GM19023 (cell line): ENCODE measurements around the gene SPON1.
"Not testable (repeated sequence)": the region's sequence is repeated elsewhere in the genome, so short reads cannot be mapped to it uniquely, and the experiment has no call there.

ENCODE experiments used
- ATAC-seq: cut with Tn5 transposase; IDR thresholded peaks from one replicate; pipeline ENCODE4 v1.9.1; 2021; ENCODE audit warnings: mild to moderate bottlenecking, moderate library complexity; ENCODE audit not compliant: unreplicated experiment

Gene SPON1

DNA sequence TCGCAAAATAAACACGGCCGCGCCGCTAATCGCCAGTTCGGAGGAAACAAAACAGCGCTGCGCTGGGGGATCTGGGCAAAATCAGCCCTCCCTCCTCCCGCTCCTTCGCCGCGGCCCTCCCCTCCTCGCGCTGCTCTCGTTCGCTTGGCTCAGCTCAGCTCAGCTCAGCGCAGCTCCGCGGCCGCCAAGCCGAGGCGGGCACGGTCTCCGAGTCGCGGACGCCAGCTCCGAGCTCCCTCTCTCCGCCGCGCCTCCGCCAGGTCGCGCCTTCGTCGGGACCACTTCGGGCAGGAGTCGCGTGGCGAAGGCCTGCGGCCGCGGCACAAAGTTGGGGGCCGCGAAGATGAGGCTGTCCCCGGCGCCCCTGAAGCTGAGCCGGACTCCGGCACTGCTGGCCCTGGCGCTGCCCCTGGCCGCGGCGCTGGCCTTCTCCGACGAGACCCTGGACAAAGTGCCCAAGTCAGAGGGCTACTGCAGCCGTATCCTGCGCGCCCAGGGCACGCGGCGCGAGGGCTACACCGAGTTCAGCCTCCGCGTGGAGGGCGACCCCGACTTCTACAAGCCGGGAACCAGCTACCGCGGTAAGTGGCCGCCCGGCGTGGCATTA lies at the start of gene SPON1:
Gene SPON1, plus strand, starts transcription at position 162 of the 607 bp plus-strand sequence. Its CDS starts 182 bp downstream, at position 344.
- no peak for ATAC-seq

DNA sequence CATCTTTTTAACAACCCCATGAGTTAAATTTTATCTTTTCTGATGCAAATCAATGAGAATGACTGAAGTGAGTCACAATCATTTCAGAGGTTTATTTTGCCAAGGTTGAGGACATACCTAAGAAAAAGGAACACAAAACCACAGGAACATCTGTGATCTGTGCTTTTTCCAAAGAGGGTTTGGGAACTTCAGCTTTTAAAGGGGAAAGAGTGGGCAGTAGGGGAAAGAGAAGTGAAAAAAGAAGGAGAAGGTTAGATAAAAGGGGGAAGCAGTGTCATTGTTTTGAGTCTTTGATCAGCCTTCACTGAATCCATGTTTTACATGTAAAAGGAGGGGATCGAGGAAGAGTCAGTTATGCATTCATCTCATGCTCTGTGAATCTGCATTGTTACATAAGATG lies 45.3 kb upstream of the SPON1 start:
- ATAC-seq: no peak

DNA sequence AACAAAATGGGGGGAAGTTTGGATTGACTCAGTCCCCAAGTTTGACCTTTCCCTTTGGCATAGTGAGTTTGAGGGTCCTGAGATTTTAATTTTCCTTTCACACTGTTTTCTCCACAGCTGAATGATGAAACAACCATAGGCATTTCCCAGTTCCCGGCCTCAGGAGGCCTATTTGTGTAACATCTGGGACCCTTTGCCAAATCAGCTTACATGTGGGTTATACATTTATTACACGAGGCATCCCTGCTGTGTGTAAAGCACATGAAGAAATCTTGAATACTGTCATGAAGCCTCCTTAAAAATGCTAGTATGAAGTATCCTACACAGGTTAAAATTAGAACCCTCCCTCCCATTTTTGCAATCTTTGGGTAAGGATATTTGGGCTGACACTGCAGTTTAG lies 44.6 kb upstream of the SPON1 start:
- ATAC-seq: no peak

DNA sequence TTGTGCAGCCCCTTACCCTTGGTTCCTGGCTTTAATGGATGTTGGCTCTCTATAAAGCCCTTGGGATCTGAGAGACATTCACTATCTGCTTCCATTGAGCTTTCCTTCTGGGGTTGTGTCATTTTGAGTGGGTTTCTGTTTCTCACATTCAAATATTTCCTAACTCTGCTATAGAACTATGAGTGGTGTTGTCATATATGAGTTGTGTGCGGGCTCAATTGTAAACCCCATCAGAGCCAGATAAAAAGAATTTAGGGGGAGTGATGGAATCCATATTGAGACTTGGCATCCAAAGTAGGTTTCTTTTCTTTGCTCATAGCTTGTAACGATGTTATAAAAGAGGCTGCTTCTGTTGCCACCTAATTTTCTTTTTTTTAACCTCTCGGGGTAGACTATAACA lies 41.8 kb upstream of the SPON1 start:
- ATAC-seq: no peak

DNA sequence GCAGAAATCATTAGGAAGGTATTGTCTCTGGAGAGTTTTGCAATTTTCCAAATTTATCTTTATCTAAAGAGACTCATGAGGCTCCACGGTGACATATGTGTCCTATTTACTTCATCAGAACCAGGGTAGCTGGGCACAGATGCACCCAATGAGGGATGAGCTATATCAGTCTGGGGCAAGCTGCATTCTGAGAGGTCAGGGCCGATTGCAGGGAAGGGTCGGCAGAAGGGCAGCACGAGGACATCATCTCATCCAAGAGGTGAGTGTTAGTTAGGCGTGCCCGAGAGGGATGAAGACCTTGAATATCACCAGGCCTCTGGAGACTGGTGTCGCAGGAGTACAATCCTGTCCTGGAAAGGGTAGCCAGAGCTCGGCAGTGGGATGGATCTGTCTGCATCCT lies 41.0 kb upstream of the SPON1 start:
- ATAC-seq: no peak

DNA sequence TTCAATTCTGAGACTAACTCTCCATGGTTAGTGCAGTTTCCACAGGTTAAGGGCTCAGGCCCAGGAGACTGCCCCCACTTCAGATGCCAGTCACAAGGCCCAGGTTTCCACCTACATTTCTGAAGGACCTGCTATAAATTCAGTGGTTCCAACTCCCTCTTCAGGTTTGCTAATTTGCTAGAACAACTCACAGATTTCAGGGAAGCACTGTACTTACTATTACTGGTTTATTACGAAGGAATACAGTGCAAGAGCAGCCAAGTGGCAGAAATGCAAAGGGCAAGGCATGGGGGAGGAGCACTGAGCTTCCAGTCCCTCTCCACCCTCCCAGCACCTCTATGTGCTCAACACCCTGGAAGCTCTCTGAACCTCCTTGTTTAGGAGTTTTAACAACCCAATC lies 39.3 kb upstream of the SPON1 start:
- no peak for ATAC-seq

DNA sequence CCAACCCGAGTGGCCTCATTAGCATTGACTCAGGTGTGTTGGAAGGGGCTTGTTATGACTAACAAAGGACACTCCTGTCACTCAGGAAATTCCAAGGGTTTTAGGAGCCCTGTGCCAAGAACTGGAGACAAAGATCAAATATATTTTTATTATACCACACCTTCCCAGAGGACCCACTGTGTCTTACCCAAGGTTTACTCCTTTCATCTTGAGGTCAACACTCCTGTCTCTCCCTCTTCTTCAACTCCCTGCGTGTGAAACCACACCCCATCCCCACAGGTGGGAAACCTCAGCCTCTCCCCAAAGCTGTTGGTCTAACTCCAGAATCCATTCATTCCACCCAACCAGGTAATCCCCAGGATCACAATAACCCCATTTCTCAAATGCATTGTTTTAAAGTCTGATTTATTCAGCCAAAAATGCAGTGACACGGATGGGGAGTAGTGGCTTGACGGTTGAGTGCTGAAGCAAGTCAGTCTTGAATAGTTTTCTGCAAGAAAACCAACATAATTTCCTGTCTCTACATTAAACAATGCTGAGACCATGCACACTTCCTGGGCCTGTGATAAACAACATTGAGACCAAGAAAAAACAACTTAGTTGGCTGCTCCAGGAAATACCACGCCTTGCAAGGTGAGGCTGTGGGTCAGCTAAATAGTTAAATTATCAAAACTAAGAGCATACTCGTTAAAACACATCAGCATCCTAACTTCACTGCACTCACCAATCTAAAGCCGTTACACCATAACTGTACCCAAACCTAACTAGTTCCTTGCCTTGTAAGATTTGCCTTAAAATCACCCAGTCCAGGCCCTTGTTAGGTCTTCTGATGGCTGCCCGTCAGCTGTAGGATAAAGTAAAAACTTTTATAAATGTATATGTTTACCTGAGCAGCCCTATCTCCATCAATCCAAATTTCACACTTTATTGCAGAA lies 38.5 kb upstream of the SPON1 start:
- no peak for ATAC-seq

DNA sequence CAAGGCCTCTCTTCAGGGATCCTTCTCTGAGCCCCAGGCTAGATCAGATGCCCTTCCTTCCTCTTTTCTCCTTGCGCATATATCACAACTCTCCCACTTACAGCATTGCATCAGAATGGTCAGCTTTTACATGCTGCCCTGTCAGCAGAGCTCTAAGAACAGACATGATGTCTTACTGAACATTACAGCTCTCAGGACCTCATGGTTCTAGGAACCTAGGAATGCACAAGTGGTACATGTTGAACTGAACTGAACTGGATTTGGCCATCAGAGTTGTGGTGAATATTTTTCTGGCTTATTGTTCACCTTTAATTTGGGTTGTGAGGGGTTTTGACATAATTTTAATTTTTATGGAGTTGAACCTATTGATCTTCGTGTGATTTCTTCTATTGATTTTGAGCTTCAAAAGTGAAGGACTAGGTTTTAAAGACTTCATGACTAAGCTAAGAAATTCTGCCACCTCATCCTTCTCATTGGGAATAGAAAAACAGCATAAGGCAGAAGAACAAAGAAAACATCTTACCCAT lies 37.7 kb upstream of the SPON1 start:
- ATAC-seq: no peak

DNA sequence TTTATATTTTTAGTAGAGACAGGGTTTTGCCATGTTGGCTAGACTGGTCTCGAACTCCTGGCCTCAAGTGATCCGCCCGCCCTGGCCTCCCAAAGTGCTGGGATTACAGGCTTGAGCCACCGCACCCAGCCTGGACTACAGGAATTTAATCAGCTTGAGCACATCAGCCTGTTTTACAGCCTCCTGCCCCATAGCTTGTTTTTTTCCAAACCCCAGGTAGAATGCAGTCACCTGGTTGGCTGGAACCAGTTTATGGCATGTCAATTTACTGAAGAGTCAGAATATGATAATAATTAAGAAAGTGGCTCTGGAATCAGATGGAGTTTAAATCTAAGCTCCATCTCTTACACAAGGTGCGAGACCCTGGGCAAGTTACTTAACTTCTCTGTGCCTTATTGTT lies 36.2 kb upstream of the SPON1 start:
- ATAC-seq: not testable (repeated sequence)

DNA sequence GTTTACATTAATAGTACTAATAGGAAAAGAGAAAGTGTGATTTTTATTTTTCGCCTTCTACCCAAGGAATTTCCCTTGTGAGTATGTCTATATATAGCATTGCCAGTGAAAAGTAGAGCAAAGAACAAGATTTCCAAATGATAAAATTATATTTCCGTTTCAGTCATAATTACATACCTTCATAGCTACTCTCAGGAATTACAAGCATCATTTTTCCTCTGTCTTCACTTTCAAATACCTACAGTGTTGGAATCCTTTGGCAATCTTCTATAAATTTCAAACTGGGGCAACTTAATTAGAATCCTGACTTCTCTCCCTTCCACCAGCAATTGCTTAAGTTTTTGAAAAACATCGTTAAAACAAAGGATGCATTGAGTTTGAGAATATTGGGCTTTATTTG lies 35.5 kb upstream of the SPON1 start:
- no peak for ATAC-seq

DNA sequence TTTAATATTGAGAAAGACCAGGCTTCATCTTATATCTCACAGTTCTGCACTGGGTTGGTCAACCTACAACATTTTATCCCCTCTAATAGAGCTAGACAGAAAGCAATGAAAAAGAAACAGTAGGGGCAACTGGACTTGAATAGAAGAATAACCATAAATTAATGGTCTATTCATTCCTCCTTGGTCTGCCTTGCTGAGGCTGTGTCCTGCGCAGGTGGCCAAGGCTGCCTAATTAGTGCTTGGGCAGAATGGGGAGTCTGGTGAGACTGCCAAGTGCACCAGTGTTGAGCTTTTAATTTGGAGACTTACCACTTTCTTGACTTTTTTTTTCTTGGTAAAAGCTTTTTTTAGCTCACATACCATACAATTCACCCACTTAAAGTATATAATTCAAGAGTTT lies 35.0 kb upstream of the SPON1 start:
- no peak for ATAC-seq

DNA sequence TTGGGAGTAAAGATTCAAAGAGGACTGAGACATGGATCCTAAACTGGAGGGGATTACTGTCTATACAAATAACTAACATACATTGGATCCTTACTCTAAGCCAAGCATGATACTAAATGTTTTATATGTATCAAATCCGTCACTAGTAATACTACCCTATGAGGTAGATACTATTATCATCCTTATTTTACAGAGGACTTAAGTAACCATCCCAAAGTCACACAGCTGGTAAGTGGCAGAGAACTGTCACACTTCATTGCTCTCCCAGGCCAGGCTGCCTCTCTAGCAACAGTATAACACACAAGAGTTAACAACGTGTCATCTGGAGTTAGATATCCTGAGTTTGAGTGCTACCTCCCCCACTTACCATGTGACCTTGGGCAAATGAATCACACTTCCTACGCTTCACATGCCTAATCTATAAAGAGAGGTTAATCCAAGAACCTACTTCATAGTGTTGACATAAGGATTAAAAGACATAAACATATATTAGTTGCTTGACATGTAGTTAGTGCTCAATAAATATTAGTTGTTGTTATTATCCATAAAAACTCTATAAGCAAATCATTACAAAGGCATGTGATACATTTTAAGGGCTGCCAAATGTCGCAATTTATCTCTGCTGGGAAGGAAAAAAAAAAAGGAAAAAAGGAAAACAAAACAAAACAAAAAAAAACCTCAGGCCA lies 33.8 kb upstream of the SPON1 start:
- ATAC-seq: no peak

DNA sequence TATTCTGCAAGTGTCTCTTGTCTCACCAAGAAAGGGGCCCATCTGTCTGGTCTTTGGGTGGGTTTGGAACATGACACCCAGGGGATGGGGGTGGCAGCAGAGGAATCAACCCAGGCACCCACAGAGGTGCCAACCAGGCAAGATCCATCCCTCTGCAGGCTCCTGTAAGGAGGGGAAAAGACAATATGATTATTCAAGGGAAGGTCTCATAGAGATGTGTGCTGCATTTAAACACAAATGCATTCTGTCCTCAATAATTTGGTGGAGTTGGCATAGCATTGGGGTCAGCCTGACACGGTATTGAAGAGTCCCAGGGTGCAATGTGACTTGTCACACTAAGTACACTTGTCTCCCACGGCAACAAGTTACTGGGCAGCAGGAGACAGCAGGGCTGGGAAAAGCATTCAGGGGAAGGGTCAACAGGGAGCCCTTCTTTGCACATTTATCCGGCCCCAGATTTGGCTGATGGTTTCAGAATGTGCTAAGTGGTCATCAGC lies 33.1 kb upstream of the SPON1 start:
- no peak for ATAC-seq

DNA sequence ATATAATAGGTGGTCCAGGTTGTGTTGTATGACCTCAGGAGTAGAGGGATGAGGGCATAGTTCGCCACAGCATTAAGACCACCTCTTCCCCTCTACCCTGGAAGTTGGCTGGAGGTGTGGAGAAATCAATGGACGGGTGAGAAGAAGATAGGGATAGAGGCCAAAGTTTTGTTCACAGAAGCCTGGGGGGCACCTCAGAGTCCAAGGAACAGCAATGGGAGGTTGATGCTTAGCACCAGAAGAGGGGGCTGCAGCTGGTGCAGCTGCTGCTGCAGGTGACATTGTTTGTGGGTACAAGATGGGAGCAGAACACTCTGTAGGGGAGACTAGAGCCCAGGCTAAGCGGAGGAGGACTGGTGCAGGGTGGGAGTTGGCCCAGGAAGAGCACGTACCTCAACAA lies 31.2 kb upstream of the SPON1 start:
- ATAC-seq: no peak

DNA sequence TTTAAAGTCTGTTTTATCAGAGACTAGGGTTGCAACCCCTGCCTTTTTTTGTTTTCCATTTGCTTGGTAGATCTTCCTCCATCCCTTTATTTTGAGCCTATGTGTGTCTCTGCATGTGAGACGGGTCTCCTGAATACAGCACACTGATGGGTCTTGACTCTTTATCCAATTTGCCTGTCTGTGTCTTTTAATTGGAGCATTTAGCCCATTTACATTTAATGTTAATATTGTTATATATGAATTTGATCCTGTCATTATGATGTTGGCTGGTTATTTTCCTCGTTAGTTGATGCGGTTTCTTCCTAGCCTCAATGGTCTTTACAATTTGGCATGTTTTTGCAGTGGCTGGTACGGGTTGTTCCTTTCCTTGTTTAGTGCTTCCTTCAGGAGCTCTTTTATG lies 25.4 kb upstream of the SPON1 start:
- not testable (repeated sequence) for ATAC-seq

DNA sequence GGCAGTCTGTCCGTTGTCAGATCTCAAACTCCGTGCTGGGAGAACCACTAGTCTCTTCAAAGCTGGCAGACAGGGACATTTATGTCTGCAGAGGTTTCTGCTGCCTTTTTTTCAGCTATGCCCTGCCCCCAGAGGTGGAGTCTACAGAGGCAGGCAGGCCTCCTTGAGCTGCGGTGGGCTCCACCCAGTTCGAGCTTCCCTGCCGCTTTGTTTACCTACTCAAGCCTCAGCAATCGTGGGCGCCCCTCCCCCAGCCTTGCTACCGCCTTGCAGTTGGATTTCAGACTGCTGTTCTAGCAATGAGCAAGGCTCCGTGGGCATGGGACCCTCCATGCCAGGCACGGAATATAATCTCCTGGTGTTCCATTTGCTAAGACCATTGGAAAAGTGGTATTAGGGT lies 23.7 kb upstream of the SPON1 start:
- ATAC-seq: not testable (repeated sequence)

DNA sequence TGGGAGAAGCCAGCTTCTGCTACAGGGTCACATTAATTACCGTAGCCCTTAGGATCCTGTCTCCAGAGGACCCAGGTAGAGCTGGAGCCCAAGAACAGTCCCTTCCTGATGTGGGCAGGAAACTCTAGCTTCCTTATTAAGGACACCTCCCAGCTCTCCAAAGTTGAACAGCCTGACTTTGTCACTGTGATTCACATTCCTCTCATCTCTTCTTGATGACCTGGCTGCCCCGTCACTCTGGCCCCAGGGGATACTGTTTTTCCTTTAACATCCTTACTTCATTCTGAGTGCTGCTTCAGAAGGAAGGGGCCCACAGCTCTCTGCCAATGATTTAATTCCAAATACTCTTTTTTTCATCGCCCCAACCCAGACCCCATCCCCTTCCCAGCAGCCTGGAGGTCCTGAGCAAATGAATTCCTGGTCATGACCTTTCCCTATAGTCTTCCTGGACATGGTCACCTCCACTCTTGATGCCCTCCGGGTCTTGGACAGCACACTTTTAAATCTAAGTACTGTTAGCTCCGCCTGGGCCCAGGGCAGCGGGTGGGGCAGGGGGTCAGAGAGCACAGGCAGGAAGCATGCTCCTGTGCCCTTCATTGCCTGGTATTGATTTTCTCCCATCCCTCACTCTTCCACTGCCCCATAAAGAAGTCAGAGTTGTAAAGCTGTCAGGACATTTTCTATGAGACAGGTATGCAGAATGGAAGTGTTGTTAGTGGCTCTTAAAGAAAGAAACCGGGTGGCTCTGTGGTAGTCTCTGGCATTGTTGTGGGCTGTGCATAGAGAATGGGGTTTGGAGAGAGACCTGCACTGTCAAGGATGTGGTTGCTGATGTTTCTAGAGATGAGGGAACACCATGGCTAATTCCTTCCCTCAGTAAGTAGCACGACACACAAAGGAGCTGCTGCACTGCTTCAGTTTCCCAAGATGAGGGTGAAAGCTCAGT lies 22.3 kb upstream of the SPON1 start:
- no peak for ATAC-seq

DNA sequence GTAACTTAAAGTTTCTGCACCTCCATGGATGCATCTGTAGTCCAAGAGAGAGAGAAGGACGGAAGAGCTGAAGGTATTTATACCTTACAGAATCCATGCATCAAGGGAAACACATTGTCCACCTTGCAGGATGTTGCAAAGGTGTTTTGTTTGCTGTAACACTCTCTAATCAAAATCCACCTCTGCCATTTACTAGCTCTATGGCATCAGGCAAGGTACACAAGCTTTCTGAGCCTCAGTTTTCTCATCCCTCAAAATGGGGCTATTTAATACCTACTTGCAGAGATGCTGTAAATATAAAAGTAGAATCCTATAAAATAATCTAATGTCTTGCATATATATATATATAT lies 21.6 kb upstream of the SPON1 start:
- no peak for ATAC-seq

DNA sequence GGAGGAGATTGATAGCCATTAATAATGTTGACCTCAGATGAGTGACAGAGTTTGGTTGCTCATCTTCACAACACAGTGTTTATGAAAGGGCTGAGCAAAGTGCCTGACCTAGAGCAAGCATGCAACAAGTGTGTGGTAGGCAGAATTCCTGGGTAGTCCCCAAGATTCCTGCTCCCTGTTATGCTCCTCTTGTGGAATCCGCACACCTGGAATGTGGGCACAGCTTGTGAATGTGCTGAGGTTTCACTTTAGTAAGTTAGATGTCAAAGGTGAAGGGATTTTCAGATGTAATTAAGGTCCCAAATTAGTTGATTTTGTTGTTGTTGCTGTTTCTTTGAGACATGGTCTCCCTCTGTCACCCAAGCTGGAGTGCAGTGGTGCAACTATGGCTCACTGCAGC lies 20.7 kb upstream of the SPON1 start:
- no peak for ATAC-seq

DNA sequence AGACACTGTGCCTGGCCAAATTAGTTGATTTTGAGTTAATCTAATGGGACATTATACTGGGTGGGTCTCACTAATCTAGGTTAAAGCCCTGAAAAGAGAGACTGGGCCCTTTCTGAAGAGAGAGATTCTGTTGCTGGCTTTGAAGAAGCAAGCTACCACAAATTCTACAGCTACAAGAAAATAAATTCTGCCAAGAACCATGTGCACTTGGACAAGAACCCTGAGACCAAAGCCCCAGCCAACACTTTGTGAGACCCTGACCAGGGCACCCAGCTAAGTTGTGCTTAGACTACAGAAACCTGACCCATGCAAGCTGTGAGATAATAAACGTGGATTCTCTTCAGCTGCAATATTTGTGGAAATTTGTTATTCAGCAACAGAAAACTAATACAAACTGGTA lies 20.1 kb upstream of the SPON1 start:
- no peak for ATAC-seq
